ENCODE data around the gene HSD3B1.

HSD3B1 gene

GRCh38 chr1:119469741-119470140, 37.3 kb upstream of the HSD3B1 start:
- no peaks in the 10 kb centered on the region for H3K79me2 ChIP-seq (ENCODE audit: insufficient read depth, low read length)
- H3K36me3 ChIP-seq (ENCODE audit: insufficient read depth, low read length), result no peaks in the 10 kb centered on the region
- H3K9ac ChIP-seq (ENCODE audit: low read length), result no peak overlapping the region
- H3K4me3 ChIP-seq (ENCODE audit: low read depth, low read length, poor library complexity, severe bottlenecking), result no peak overlapping the region
- TF ChIP-seq CTCF (IDR thresholded peaks at IDR 0.05; ENCODE audit: low read length) (no peak), EZH2 (IDR thresholded peaks at IDR 0.05; ENCODE audit: borderline replicate concordance, low read length) (no peak)
- H3K4me2 ChIP-seq (ENCODE audit: low read length), result no peak overlapping the region
- H3K9me3 ChIP-seq (ENCODE audit: low read length), result no peaks in the 10 kb centered on the region
- no peaks in the 10 kb centered on the region for H3K9me2 ChIP-seq (ENCODE audit: low read depth, low read length)
- no peaks in the 10 kb centered on the region for H4K20me1 ChIP-seq (ENCODE audit: insufficient read depth, low read length)
- no peaks in the 10 kb centered on the region for H3K4me1 ChIP-seq (ENCODE audit: insufficient read depth, low read length, severe bottlenecking)
- H3K27me3 ChIP-seq (ENCODE audit: insufficient read depth, low read length), result no peaks in the 10 kb centered on the region
- no peak overlapping the region for H3K27ac ChIP-seq (ENCODE audit: low read depth, low read length, poor library complexity, severe bottlenecking)
- no peaks in the 10 kb centered on the region for H3F3A ChIP-seq (ENCODE audit: insufficient read depth, low read length)
- no peak overlapping the region for H2AFZ ChIP-seq (ENCODE audit: low read length)

GRCh38 chr1:119470377-119470776, 36.6 kb upstream of the HSD3B1 start:
- Histone ChIP-seq H4K20me1 (ENCODE audit: insufficient read depth, low read length) (no peaks in the 10 kb centered on the region), H3K9me3 (ENCODE audit: low read length) (no peaks in the 10 kb centered on the region), H3K9ac (ENCODE audit: low read length) (no peak overlapping the region), H3K4me3 (ENCODE audit: low read depth, low read length, poor library complexity, severe bottlenecking) (no peak overlapping the region), H3K79me2 (ENCODE audit: insufficient read depth, low read length) (no peaks in the 10 kb centered on the region), H3K27ac (ENCODE audit: low read depth, low read length, poor library complexity, severe bottlenecking) (no peak overlapping the region), H3K27me3 (ENCODE audit: insufficient read depth, low read length) (no peaks in the 10 kb centered on the region), H2AFZ (ENCODE audit: low read length) (no peak overlapping the region), H3K36me3 (ENCODE audit: insufficient read depth, low read length) (no peaks in the 10 kb centered on the region), H3K9me2 (ENCODE audit: low read depth, low read length) (no peaks in the 10 kb centered on the region), H3K4me2 (ENCODE audit: low read length) (no peak overlapping the region), H3K4me1 (ENCODE audit: insufficient read depth, low read length, severe bottlenecking) (no peaks in the 10 kb centered on the region), H3F3A (ENCODE audit: insufficient read depth, low read length) (no peaks in the 10 kb centered on the region)
- TF ChIP-seq EZH2 (IDR thresholded peaks at IDR 0.05; ENCODE audit: borderline replicate concordance, low read length) (no peak), CTCF (IDR thresholded peaks at IDR 0.05; ENCODE audit: low read length) (no peak)

- H3K36me3 ChIP-seq (ENCODE audit: insufficient read depth, low read length), result no peaks in the 10 kb centered on the region
- H3K27me3 ChIP-seq (ENCODE audit: insufficient read depth, low read length), result no peaks in the 10 kb centered on the region
- H3K79me2 ChIP-seq (ENCODE audit: insufficient read depth, low read length), result no peaks in the 10 kb centered on the region
- H3K9ac ChIP-seq (ENCODE audit: low read length), result no peak overlapping the region
- no peaks in the 10 kb centered on the region for H3K4me1 ChIP-seq (ENCODE audit: insufficient read depth, low read length, severe bottlenecking)
- no peaks in the 10 kb centered on the region for H3K9me2 ChIP-seq (ENCODE audit: low read depth, low read length)
- no peaks in the 10 kb centered on the region for H3K9me3 ChIP-seq (ENCODE audit: low read length)
- TF ChIP-seq CTCF (IDR thresholded peaks at IDR 0.05; ENCODE audit: low read length) (no peak), EZH2 (IDR thresholded peaks at IDR 0.05; ENCODE audit: borderline replicate concordance, low read length) (no peak)
- no peak overlapping the region for H2AFZ ChIP-seq (ENCODE audit: low read length)
- H3K27ac ChIP-seq (ENCODE audit: low read depth, low read length, poor library complexity, severe bottlenecking), result no peak overlapping the region
- H3F3A ChIP-seq (ENCODE audit: insufficient read depth, low read length), result no peaks in the 10 kb centered on the region
- H4K20me1 ChIP-seq (ENCODE audit: insufficient read depth, low read length), result no peaks in the 10 kb centered on the region
- no peak overlapping the region for H3K4me2 ChIP-seq (ENCODE audit: low read length)
- H3K4me3 ChIP-seq (ENCODE audit: low read depth, low read length, poor library complexity, severe bottlenecking), result no peak overlapping the region
Observed at GRCh38 chr1:119470958-119471357, 36.1 kb upstream of the HSD3B1 start.

Measured in OCI-LY1 (cell line).